IMR-90 (cell line): ENCODE measurements around the gene PPHLN1.

ENCODE experiments used
- CTCF ChIP-seq: conservative IDR thresholded peaks from 2 replicates; pipeline ENCODE4 v1.5.1; 2012; ENCODE audit warnings: mild to moderate bottlenecking, low read depth, low read length, improper control_type of control experiment
- MAZ ChIP-seq: IDR thresholded peaks from 2 replicates; pipeline ENCODE4 v1.6.1; 2012; ENCODE audit warnings: low read depth, mild to moderate bottlenecking, low read length, improper control_type of control experiment, moderate library complexity, borderline replicate concordance
- POLR2A ChIP-seq: IDR thresholded peaks from 2 replicates; pipeline ENCODE4 v1.6.1; 2012; ENCODE audit warnings: mild to moderate bottlenecking, low read depth, low read length
- RAD21 ChIP-seq: IDR thresholded peaks from 2 replicates; pipeline ENCODE4 v1.6.1; 2012; ENCODE audit warnings: low read length, improper control_type of control experiment
- SMC3 ChIP-seq: fragments of 150-350 bp; IDR thresholded peaks from 2 replicates; pipeline ENCODE4 v1.6.1; 2016; ENCODE audit warnings: low read depth, mild to moderate bottlenecking, antibody characterized with exemption, low read length, moderate library complexity
- USF2 ChIP-seq: fragments of 150-350 bp; IDR thresholded peaks from 2 replicates; pipeline ENCODE4 v1.6.1; 2017; ENCODE audit warnings: mild to moderate bottlenecking, antibody characterized with exemption, low read length, low read depth

GRCh38 chr12:42342028-42342427, 16.1 kb downstream of the PPHLN1 start:
- TF ChIP-seq CTCF (no peak), POLR2A (no peak), SMC3 (no peak), MAZ (no peak), RAD21 (no peak), USF2 (no peak)
